Stimulated activated CD4-positive, alpha-beta T cell treated with anti-CD3 and anti-CD28 coated beads, Interleukin-2, amount 100 ng/mL, for 24 hours (primary cell): ENCODE measurements around the gene ULK3.

Source experiments
- DNase-seq, 2 donors: peaks; one replicate each; pipeline ENCODE4 v3.0.0-alpha.2; 2020

The ULK3 gene

GRCh38 chr15:74795966-74796625, 46.9 kb downstream of the ULK3 start:
- peak; percentile 50 to 59 for DNase-seq

- no peak for DNase-seq
These were observed 48.0 kb downstream of the ULK3 start for GRCh38 chr15:74794970-74795349.

GRCh38 chr15:74794248-74794969, 48.5 kb downstream of the ULK3 start:
- no peak for DNase-seq

- DNase-seq = peak; percentile 72 to 78
These were observed 49.6 kb downstream of the ULK3 start for GRCh38 chr15:74793135-74794028.

- no peak for DNase-seq
These were observed 50.5 kb downstream of the ULK3 start for GRCh38 chr15:74792227-74793016.

- no peak for DNase-seq
These were observed 51.3 kb downstream of the ULK3 start for GRCh38 chr15:74791667-74792066.

- no peak for DNase-seq
These were observed 51.9 kb downstream of the ULK3 start for GRCh38 chr15:74791007-74791406.

- peak; percentile 49 to 66 for DNase-seq
These were observed 52.7 kb downstream of the ULK3 start for GRCh38 chr15:74790080-74790916.

GRCh38 chr15:74789741-74790079, 53.2 kb downstream of the ULK3 start:
- DNase-seq = no peak

GRCh38 chr15:74789171-74789631, 53.8 kb downstream of the ULK3 start:
- DNase-seq = no peak

- DNase-seq = peak; percentile 45 to 56
These were observed 54.2 kb downstream of the ULK3 start for GRCh38 chr15:74788683-74789151.

- DNase-seq = no peak
These were observed 54.8 kb downstream of the ULK3 start for GRCh38 chr15:74788042-74788682.

- peak; percentile 92 for DNase-seq
These were observed 55.5 kb downstream of the ULK3 start for GRCh38 chr15:74787251-74788041.

- no peak for DNase-seq
These were observed 56.3 kb downstream of the ULK3 start for GRCh38 chr15:74786551-74787165.
